ENCODE measurements around the gene GNA15. TPM values are rescaled to one million over a fixed set of nuclear protein-coding genes. Genes with fewer than 3 reads are reported as not detected.

The GNA15 gene
- total RNA-seq, 1 experiment from 2014 or later: 0.22 TPM

DNA sequence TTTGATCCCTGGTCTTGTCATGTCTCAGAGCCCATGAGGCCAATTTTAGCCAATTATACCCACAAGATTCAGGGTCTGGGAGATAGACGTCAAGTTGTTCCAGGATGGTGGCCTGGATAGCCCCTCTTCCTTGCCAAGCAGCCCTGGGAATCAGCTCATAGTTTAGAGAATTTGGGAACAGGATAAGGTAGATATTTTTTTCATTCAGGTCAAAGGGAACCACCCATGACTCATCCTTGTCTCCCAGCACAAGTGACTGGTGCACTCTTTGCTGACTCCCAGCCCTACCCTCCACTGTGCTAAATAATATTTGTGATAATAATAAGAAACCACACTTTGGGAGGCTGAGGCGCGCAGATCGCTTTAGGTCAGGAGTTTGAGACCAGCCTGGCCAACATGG lies 25.6 kb downstream of the GNA15 start (continued):
- no peak for TF ChIP-seq NR2C2 (CRISPR knock-in tag; IDR thresholded peaks at IDR 0.05)
- TF ChIP-seq ZBTB21 (CRISPR knock-in tag; IDR thresholded peaks at IDR 0.05; ENCODE audit: borderline replicate concordance): no peak

DNA sequence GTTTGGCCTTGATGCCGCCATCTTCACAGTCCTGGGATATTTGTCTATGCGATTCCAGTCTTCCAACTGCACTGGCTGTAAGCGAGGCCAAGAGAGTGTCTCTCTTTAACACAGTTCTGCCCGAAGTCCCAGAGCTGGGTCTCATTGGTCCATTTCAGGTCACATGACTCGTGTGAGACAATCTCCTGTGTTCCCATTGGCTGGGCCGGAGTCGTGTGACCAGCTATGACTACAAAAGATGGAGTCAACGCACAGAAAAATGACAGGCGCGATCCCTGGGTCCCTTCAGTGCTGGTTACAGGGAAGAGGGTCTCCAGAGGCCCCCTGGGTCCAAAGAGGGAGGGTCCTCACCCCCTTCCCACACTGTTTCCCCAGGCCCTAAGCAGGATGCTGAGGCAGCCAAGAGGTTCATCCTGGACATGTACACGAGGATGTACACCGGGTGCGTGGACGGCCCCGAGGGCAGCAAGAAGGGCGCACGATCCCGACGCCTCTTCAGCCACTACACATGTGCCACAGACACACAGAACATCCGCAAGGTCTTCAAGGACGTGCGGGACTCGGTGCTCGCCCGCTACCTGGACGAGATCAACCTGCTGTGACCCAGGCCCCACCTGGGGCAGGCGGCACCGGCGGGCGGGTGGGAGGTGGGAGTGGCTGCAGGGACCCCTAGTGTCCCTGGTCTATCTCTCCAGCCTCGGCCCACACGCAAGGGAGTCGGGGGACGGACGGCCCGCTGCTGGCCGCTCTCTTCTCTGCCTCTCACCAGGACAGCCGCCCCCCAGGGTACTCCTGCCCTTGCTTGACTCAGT lies 26.8 kb downstream of the GNA15 start:
- Mint-ChIP-seq H3K9me3 (peaks cover 11% of the 10 kb centered on the region), H3K27ac (no peak overlapping the region), H3K36me3 (no peaks in the 10 kb centered on the region), H3K4me1 (peaks cover 7% of the 10 kb centered on the region), H3K27me3 (ENCODE audit: low read depth) (peaks cover 16% of the 10 kb centered on the region), H3K4me3 (no peak overlapping the region; the same call in 1 of the 2 replicates)
- CTCF ChIA-PET: interaction anchor here (0.6 to 3.6 kb wide), 23 partner anchors 9 to 239 kb away, joined by 3 to 51 read pairs (median 4); no protein-coding TSS in a partner anchor
- TF ChIP-seq, protein P1, sequence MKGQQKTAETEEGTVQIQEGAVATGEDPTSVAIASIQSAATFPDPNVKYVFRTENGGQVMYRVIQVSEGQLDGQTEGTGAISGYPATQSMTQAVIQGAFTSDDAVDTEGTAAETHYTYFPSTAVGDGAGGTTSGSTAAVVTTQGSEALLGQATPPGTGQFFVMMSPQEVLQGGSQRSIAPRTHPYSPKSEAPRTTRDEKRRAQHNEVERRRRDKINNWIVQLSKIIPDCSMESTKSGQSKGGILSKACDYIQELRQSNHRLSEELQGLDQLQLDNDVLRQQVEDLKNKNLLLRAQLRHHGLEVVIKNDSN (CRISPR knock-in tag; IDR thresholded peaks at IDR 0.05): peak; percentile 63
- TF ChIP-seq, protein P2, sequence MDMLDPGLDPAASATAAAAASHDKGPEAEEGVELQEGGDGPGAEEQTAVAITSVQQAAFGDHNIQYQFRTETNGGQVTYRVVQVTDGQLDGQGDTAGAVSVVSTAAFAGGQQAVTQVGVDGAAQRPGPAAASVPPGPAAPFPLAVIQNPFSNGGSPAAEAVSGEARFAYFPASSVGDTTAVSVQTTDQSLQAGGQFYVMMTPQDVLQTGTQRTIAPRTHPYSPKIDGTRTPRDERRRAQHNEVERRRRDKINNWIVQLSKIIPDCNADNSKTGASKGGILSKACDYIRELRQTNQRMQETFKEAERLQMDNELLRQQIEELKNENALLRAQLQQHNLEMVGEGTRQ (CRISPR knock-in tag; IDR thresholded peaks at IDR 0.05): peak; percentile 80
- no peak for TF ChIP-seq TEAD4 (CRISPR knock-in tag; IDR thresholded peaks at IDR 0.05)
- TF ChIP-seq, protein P3, sequence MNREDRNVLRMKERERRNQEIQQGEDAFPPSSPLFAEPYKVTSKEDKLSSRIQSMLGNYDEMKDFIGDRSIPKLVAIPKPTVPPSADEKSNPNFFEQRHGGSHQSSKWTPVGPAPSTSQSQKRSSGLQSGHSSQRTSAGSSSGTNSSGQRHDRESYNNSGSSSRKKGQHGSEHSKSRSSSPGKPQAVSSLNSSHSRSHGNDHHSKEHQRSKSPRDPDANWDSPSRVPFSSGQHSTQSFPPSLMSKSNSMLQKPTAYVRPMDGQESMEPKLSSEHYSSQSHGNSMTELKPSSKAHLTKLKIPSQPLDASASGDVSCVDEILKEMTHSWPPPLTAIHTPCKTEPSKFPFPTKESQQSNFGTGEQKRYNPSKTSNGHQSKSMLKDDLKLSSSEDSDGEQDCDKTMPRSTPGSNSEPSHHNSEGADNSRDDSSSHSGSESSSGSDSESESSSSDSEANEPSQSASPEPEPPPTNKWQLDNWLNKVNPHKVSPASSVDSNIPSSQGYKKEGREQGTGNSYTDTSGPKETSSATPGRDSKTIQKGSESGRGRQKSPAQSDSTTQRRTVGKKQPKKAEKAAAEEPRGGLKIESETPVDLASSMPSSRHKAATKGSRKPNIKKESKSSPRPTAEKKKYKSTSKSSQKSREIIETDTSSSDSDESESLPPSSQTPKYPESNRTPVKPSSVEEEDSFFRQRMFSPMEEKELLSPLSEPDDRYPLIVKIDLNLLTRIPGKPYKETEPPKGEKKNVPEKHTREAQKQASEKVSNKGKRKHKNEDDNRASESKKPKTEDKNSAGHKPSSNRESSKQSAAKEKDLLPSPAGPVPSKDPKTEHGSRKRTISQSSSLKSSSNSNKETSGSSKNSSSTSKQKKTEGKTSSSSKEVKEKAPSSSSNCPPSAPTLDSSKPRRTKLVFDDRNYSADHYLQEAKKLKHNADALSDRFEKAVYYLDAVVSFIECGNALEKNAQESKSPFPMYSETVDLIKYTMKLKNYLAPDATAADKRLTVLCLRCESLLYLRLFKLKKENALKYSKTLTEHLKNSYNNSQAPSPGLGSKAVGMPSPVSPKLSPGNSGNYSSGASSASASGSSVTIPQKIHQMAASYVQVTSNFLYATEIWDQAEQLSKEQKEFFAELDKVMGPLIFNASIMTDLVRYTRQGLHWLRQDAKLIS (CRISPR knock-in tag; IDR thresholded peaks at IDR 0.05; ENCODE audit: borderline replicate concordance): no peak
- no peak for TF ChIP-seq RELA (CRISPR knock-in tag; IDR thresholded peaks at IDR 0.05; ENCODE audit: borderline replicate concordance)
- DNase-seq (ENCODE audit: low spot score): no peak
- POLR2A ChIA-PET: interaction anchor here (0.6 kb wide), 1 partner anchor 67 kb away, joined by 3 read pairs; no protein-coding TSS in a partner anchor
- ATAC-seq: no peak

DNA sequence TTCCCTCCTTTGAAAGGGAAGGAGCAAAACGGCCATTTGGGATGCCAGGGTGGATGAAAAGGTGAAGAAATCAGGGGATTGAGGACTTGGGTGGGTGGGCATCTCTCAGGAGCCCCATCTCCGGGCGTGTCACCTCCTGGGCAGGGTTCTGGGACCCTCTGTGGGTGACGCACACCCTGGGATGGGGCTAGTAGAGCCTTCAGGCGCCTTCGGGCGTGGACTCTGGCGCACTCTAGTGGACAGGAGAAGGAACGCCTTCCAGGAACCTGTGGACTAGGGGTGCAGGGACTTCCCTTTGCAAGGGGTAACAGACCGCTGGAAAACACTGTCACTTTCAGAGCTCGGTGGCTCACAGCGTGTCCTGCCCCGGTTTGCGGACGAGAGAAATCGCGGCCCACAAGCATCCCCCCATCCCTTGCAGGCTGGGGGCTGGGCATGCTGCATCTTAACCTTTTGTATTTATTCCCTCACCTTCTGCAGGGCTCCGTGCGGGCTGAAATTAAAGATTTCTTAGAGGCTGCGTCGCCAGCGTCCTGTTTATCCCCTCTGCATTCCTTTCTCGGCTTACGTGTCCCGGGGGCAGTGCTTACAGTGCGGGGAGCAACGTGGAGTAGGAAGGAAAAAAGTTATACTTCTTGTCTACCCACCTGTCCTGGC lies 27.5 kb downstream of the GNA15 start:
- Mint-ChIP-seq H3K4me1 (peaks cover 7% of the 10 kb centered on the region), H3K36me3 (no peaks in the 10 kb centered on the region), H3K4me3 (peak overlapping the region; percentile 67), H3K27me3 (ENCODE audit: low read depth) (peaks cover 14% of the 10 kb centered on the region), H3K9me3 (peaks cover 11% of the 10 kb centered on the region), H3K27ac (no peak overlapping the region)
- CTCF ChIA-PET: interaction anchor here (0.5 to 1.6 kb wide), 36 partner anchors 8 to 746 kb away, joined by 3 to 51 read pairs (median 4); partner anchors contain the start of genes TLE6 and ZNF57
- peak; percentile 83 for DNase-seq (ENCODE audit: low spot score)
- ATAC-seq: peak; percentile 98
- POLR2A ChIA-PET: no interaction called here
- TF ChIP-seq, protein P4, sequence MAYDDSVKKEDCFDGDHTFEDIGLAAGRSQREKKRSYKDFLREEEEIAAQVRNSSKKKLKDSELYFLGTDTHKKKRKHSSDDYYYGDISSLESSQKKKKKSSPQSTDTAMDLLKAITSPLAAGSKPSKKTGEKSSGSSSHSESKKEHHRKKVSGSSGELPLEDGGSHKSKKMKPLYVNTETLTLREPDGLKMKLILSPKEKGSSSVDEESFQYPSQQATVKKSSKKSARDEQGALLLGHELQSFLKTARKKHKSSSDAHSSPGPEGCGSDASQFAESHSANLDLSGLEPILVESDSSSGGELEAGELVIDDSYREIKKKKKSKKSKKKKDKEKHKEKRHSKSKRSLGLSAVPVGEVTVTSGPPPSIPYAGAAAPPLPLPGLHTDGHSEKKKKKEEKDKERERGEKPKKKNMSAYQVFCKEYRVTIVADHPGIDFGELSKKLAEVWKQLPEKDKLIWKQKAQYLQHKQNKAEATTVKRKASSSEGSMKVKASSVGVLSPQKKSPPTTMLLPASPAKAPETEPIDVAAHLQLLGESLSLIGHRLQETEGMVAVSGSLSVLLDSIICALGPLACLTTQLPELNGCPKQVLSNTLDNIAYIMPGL (CRISPR knock-in tag; IDR thresholded peaks at IDR 0.05): no peak
- TF ChIP-seq, protein P3 (CRISPR knock-in tag; IDR thresholded peaks at IDR 0.05; ENCODE audit: borderline replicate concordance): no peak
- TF ChIP-seq, protein P5, sequence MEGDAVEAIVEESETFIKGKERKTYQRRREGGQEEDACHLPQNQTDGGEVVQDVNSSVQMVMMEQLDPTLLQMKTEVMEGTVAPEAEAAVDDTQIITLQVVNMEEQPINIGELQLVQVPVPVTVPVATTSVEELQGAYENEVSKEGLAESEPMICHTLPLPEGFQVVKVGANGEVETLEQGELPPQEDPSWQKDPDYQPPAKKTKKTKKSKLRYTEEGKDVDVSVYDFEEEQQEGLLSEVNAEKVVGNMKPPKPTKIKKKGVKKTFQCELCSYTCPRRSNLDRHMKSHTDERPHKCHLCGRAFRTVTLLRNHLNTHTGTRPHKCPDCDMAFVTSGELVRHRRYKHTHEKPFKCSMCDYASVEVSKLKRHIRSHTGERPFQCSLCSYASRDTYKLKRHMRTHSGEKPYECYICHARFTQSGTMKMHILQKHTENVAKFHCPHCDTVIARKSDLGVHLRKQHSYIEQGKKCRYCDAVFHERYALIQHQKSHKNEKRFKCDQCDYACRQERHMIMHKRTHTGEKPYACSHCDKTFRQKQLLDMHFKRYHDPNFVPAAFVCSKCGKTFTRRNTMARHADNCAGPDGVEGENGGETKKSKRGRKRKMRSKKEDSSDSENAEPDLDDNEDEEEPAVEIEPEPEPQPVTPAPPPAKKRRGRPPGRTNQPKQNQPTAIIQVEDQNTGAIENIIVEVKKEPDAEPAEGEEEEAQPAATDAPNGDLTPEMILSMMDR (IDR thresholded peaks at IDR 0.05): peak; percentile 83
- TF ChIP-seq ZNF263 (CRISPR knock-in tag; IDR thresholded peaks at IDR 0.05; ENCODE audit: low read depth) (no peak), ESRRA (CRISPR knock-in tag; IDR thresholded peaks at IDR 0.05; ENCODE audit: borderline replicate concordance) (no peak)
- TF ChIP-seq, protein P6, sequence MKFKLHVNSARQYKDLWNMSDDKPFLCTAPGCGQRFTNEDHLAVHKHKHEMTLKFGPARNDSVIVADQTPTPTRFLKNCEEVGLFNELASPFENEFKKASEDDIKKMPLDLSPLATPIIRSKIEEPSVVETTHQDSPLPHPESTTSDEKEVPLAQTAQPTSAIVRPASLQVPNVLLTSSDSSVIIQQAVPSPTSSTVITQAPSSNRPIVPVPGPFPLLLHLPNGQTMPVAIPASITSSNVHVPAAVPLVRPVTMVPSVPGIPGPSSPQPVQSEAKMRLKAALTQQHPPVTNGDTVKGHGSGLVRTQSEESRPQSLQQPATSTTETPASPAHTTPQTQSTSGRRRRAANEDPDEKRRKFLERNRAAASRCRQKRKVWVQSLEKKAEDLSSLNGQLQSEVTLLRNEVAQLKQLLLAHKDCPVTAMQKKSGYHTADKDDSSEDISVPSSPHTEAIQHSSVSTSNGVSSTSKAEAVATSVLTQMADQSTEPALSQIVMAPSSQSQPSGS (CRISPR knock-in tag; IDR thresholded peaks at IDR 0.05; ENCODE audit: borderline replicate concordance, low read depth): no peak

Measured in WTC11 (cell line).